ENCODE measurements around the gene GRIK2.

Gene GRIK2

GRCh38 chr6:101668496-101669030 is 275.1 kb downstream of the GRIK2 start:
- H3K4me3 ChIP-seq (ENCODE audit: low read depth, low read length): no peak overlapping the region
- DNase-seq (ENCODE audit: low read depth): no peak

GRCh38 chr6:101676187-101676586 is 282.7 kb downstream of the GRIK2 start:
- no peak overlapping the region for H3K4me3 ChIP-seq (ENCODE audit: low read depth, low read length)
- no peak for DNase-seq (ENCODE audit: low read depth)

- DNase-seq (ENCODE audit: low read depth): no peak
- H3K4me3 ChIP-seq (ENCODE audit: low read depth, low read length): no peak overlapping the region
Measured at GRCh38 chr6:101682937-101683336, 289.4 kb downstream of the GRIK2 start.

GRCh38 chr6:101683884-101684283 is 290.4 kb downstream of the GRIK2 start:
- no peak for DNase-seq (ENCODE audit: low read depth)
- H3K4me3 ChIP-seq (ENCODE audit: low read depth, low read length): no peak overlapping the region

- no peak overlapping the region for H3K4me3 ChIP-seq (ENCODE audit: low read depth, low read length)
- no peak for DNase-seq (ENCODE audit: low read depth)
Measured at GRCh38 chr6:101686653-101687052, 293.1 kb downstream of the GRIK2 start.

GRCh38 chr6:101689156-101689555 is 295.6 kb downstream of the GRIK2 start:
- DNase-seq (ENCODE audit: low read depth): no peak
- H3K4me3 ChIP-seq (ENCODE audit: low read depth, low read length): no peak overlapping the region

- no peak for DNase-seq (ENCODE audit: low read depth)
- no peak overlapping the region for H3K4me3 ChIP-seq (ENCODE audit: low read depth, low read length)
Measured at GRCh38 chr6:101689695-101690094, 296.2 kb downstream of the GRIK2 start.

- no peak for DNase-seq (ENCODE audit: low read depth)
- no peak overlapping the region for H3K4me3 ChIP-seq (ENCODE audit: low read depth, low read length)
Measured at GRCh38 chr6:101700655-101701054, 307.1 kb downstream of the GRIK2 start.

- no peak overlapping the region for H3K4me3 ChIP-seq (ENCODE audit: low read depth, low read length)
Measured at GRCh38 chr6:101703311-101703710, 309.8 kb downstream of the GRIK2 start.

GRCh38 chr6:101705866-101706265 is 312.4 kb downstream of the GRIK2 start:
- H3K4me3 ChIP-seq (ENCODE audit: low read depth, low read length): no peak overlapping the region
- DNase-seq (ENCODE audit: low read depth): no peak

More at GRCh38 chr6:101703311-101703710, 309.8 kb downstream of the GRIK2 start:
- DNase-seq (ENCODE audit: low read depth): no peak

- DNase-seq (ENCODE audit: low read depth): no peak
Measured at GRCh38 chr6:101706576-101706975, 313.1 kb downstream of the GRIK2 start.

GRCh38 chr6:101711518-101711917 is 318.0 kb downstream of the GRIK2 start:
- DNase-seq (ENCODE audit: low read depth): no peak
- H3K4me3 ChIP-seq (ENCODE audit: low read depth, low read length): no peak overlapping the region

More at GRCh38 chr6:101706576-101706975, 313.1 kb downstream of the GRIK2 start:
- H3K4me3 ChIP-seq (ENCODE audit: low read depth, low read length): no peak overlapping the region

GRCh38 chr6:101716387-101716786 is 322.9 kb downstream of the GRIK2 start:
- no peak overlapping the region for H3K4me3 ChIP-seq (ENCODE audit: low read depth, low read length)
- DNase-seq (ENCODE audit: low read depth): no peak

- DNase-seq (ENCODE audit: low read depth): no peak
- H3K4me3 ChIP-seq (ENCODE audit: low read depth, low read length): no peak overlapping the region
Measured at GRCh38 chr6:101716810-101717209, 323.3 kb downstream of the GRIK2 start.

- no peak overlapping the region for H3K4me3 ChIP-seq (ENCODE audit: low read depth, low read length)
- DNase-seq (ENCODE audit: low read depth): no peak
Measured at GRCh38 chr6:101719521-101719920, 326.0 kb downstream of the GRIK2 start.

- no peak for DNase-seq (ENCODE audit: low read depth)
- no peak overlapping the region for H3K4me3 ChIP-seq (ENCODE audit: low read depth, low read length)
Measured at GRCh38 chr6:101722471-101722870, 329.0 kb downstream of the GRIK2 start.

GRCh38 chr6:101722991-101723579 is 329.6 kb downstream of the GRIK2 start:
- no peak overlapping the region for H3K4me3 ChIP-seq (ENCODE audit: low read depth, low read length)
- peak; percentile 89 for DNase-seq (ENCODE audit: low read depth)

- no peak for DNase-seq (ENCODE audit: low read depth)
- no peak overlapping the region for H3K4me3 ChIP-seq (ENCODE audit: low read depth, low read length)
Measured at GRCh38 chr6:101728388-101728787, 334.9 kb downstream of the GRIK2 start.

GRCh38 chr6:101728956-101729355 is 335.4 kb downstream of the GRIK2 start:
- no peak overlapping the region for H3K4me3 ChIP-seq (ENCODE audit: low read depth, low read length)
- no peak for DNase-seq (ENCODE audit: low read depth)

GRCh38 chr6:101730954-101731353 is 337.4 kb downstream of the GRIK2 start:
- no peak overlapping the region for H3K4me3 ChIP-seq (ENCODE audit: low read depth, low read length)
- DNase-seq (ENCODE audit: low read depth): no peak

GRCh38 chr6:101733899-101734298 is 340.4 kb downstream of the GRIK2 start:
- H3K4me3 ChIP-seq (ENCODE audit: low read depth, low read length): no peak overlapping the region

GRCh38 chr6:101738481-101738880 is 345.0 kb downstream of the GRIK2 start:
- DNase-seq (ENCODE audit: low read depth): no peak
- no peak overlapping the region for H3K4me3 ChIP-seq (ENCODE audit: low read depth, low read length)

More at GRCh38 chr6:101733899-101734298, 340.4 kb downstream of the GRIK2 start:
- no peak for DNase-seq (ENCODE audit: low read depth)
